Uterus (tissue), 2 donors: ENCODE data around the gene ADAMTSL1.

ENCODE experiments used
- CTCF ChIP-seq, 4 experiments: fragments of 200-600 bp in 2 of 4; fragments of 450-650 bp in 2 of 4; sonication (generic) in 2 of 4; IDR thresholded peaks; one replicate each; pipeline ENCODE4 v1.5.1; 2016 to 2019; ENCODE audit warnings: antibody characterized with exemption in 4 of 4, mild to moderate bottlenecking in 2 of 4, moderate library complexity in 1 of 4
- POLR2A ChIP-seq, 2 donors: fragments of 450-650 bp; IDR thresholded peaks; one replicate each; pipeline ENCODE4 v1.6.1; 2016; ENCODE audit warnings: antibody characterized with exemption in 2 of 2, mild to moderate bottlenecking in 1 of 2, moderate library complexity in 1 of 2

DNA sequence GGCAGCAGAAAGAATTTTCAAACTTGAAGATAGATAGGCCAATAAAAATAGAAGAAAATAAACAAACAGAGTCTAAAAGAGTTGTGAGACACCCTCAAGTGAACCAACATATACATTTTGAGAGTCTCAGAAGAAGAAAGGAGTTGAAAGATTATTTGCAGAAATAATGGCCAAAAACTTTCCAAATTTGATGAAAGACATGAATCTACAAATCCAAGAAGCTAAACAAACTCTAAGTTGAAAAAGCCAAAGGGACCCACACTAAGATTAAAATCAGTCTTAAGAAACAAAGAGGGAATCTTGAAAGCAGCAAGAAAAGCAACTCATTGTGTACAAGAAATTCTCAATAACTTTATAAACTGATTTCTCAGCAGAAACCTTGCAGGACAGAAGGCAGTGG, 422.1 kb downstream of the ADAMTSL1 start:
- TF ChIP-seq CTCF (IDR thresholded peaks at IDR 0.05) (no peak), POLR2A (IDR thresholded peaks at IDR 0.05) (no peak)
